ENCODE results near the gene TPSB2. TPM values are rescaled to one million over a fixed set of nuclear protein-coding genes. Genes with fewer than 3 reads are reported as not detected.

The TPSB2 gene
- total RNA-seq, 1 donor from 2014 or later, result not detected

DNA sequence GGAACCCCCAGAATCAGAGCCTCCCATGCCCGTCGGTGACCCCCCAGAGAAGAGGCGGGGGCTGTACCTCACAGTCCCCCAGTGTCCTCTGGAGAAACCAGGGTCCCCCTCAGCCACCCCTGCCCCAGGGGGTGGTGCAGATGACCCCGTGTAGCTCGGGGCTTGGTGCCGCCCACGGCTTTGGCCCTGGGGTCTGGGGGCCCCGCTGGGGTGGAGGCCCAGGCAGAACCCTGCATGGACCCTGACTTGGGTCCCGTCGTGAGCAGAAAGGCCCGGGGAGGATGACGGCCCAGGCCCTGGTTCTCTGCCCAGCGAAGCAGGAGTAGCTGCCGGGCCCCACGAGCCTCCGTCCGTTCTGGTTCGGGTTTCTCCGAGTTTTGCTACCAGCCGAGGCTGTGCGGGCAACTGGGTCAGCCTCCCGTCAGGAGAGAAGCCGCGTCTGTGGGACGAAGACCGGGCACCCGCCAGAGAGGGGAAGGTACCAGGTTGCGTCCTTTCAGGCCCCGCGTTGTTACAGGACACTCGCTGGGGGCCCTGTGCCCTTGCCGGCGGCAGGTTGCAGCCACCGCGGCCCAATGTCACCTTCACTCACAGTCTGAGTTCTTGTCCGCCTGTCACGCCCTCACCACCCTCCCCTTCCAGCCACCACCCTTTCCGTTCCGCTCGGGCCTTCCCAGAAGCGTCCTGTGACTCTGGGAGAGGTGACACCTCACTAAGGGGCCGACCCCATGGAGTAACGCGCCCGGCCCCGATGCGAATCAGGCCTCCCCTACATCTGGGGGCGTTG, 8.9 kb downstream of the TPSB2 start:
- H3K27me3 ChIP-seq (ENCODE audit: control insufficient read depth in 3 of 3, insufficient read depth in 3 of 3, low read length in 3 of 3), result peaks cover 6 to 14% (median 13%) of the 10 kb centered on the region in 3 donors
- no peaks in the 10 kb centered on the region for H3K9me3 ChIP-seq (ENCODE audit: control insufficient read depth in 3 of 3, low read length in 3 of 3)
- H3K4me3 ChIP-seq (ENCODE audit: low read length in 3 of 3), result no peak overlapping the region
- no peaks in the 10 kb centered on the region for H3K36me3 ChIP-seq (ENCODE audit: control insufficient read depth in 3 of 3, insufficient read depth in 3 of 3, low read length in 3 of 3)
- H3K9ac ChIP-seq (ENCODE audit: low read depth in 1 of 3, low read length in 3 of 3), result no peak overlapping the region
- H3K4me1 ChIP-seq (ENCODE audit: control insufficient read depth in 3 of 3, insufficient read depth in 3 of 3, low read length in 3 of 3), result no peaks in the 10 kb centered on the region
- H3K27ac ChIP-seq (ENCODE audit: low read depth, low read length), result no peak overlapping the region

DNA sequence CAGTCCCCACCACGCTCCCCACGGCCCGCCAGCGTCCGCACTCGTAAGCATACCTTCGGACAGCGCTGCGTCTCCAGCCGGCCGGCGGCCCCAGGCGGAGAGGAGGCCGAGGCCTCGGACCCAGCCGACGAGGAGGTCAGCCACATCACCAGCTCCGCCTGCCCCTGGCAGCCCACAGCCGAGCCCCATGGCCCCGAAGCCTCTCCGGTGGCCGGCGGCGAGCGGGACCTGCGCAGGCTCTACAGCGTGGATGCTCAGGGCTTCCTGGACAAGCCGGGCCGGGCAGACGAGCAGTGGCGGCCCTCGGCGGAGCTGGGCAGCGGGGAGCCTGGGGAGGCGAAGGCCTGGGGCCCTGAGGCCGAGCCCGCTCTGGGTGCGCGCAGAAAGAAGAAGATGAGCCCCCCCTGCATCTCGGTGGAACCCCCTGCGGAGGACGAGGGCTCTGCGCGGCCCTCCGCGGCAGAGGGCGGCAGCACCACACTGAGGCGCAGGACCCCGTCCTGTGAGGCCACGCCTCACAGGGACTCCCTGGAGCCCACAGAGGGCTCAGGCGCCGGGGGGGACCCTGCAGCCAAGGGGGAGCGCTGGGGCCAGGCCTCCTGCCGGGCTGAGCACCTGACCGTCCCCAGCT, 9.8 kb downstream of the TPSB2 start:
- Histone ChIP-seq H3K4me1 (ENCODE audit: control insufficient read depth in 3 of 3, insufficient read depth in 3 of 3, low read length in 3 of 3) (no peaks in the 10 kb centered on the region), H3K27ac (ENCODE audit: low read depth, low read length) (no peak overlapping the region), H3K9ac (ENCODE audit: low read depth in 1 of 3, low read length in 3 of 3) (no peak overlapping the region), H3K27me3 (ENCODE audit: control insufficient read depth in 3 of 3, insufficient read depth in 3 of 3, low read length in 3 of 3) (peaks cover 6 to 14% (median 13%) of the 10 kb centered on the region in 3 donors), H3K9me3 (ENCODE audit: control insufficient read depth in 3 of 3, low read length in 3 of 3) (no peaks in the 10 kb centered on the region), H3K36me3 (ENCODE audit: control insufficient read depth in 3 of 3, insufficient read depth in 3 of 3, low read length in 3 of 3) (no peaks in the 10 kb centered on the region), H3K4me3 (ENCODE audit: low read length in 3 of 3) (no peak overlapping the region)

DNA sequence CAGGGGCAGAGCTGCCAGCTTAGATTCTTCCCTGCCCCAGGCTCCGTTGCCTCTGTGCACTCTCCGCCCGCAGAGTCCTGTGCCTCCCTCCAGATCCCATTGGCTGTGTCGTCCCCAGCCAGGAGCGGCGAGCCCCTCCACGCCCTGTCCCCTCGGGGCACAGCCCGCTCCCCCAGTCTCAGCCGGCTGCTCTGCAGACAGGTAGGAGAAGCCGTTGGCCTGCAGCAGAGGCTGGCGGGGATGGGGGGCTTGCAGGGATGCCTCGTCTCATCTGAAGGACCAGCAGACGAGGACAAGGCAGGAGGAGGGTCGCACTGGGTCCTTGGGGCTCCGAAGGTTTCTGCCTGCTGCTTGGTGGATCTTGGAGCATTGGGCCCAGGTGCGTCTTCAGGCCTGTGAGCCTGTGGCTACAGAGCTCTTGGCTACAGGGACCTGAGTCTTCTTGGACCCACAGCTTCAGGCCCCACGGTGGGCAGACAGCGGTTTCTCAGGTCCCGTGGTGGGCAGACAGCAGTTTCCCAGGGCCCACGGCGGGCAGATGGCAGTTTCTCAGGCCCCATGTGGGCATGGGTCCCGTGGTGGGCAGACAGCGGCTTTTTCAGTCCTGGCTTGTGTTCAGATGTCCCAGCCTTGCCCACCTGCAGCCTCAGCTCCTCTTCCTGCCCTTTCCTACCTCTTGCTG, 10.9 kb downstream of the TPSB2 start:
- H3K4me3 ChIP-seq (ENCODE audit: low read length in 3 of 3), result no peak overlapping the region
- H3K36me3 ChIP-seq (ENCODE audit: control insufficient read depth in 3 of 3, insufficient read depth in 3 of 3, low read length in 3 of 3), result no peaks in the 10 kb centered on the region
- H3K9me3 ChIP-seq (ENCODE audit: control insufficient read depth in 3 of 3, low read length in 3 of 3), result no peaks in the 10 kb centered on the region
- H3K9ac ChIP-seq (ENCODE audit: low read depth in 1 of 3, low read length in 3 of 3), result no peak overlapping the region
- H3K27me3 ChIP-seq (ENCODE audit: control insufficient read depth in 3 of 3, insufficient read depth in 3 of 3, low read length in 3 of 3), result peaks cover 6 to 14% (median 13%) of the 10 kb centered on the region in 3 donors
- H3K27ac ChIP-seq (ENCODE audit: low read depth, low read length), result no peak overlapping the region
- H3K4me1 ChIP-seq (ENCODE audit: control insufficient read depth in 3 of 3, insufficient read depth in 3 of 3, low read length in 3 of 3), result no peaks in the 10 kb centered on the region

DNA sequence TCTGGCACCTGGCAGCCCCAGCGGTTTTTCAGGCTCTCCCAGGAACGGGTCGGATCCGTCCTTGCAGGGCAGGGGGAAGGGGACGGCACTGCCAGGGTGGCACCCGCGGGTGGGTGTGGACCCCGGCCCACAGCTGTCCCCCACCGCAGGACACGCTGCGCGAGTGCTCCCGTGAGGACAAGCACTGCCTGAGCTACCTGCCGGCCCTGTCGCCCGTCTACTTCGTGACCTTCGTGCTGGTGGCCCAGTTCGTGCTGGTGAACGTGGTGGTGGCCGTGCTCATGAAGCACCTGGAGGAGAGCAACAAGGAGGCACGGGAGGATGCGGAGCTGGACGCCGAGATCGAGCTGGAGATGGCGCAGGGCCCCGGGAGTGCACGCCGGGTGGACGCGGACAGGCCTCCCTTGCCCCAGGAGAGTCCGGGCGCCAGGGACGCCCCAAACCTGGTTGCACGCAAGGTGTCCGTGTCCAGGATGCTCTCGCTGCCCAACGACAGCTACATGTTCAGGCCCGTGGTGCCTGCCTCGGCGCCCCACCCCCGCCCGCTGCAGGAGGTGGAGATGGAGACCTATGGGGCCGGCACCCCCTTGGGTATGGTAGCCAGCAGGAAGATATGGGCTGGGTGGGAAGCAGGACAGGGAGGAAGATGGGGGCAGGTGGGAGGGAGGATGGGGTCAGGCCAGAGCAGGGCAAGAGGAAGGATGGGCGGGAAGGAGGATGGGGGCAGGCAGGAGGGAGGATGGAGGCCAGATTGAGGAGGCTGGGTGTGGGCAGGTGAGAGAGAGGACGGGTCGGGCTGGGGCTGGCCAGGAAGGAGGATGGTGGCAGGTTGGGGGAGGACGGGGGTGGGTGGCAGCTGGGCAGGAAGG, 11.7 kb downstream of the TPSB2 start:
- Histone ChIP-seq H3K36me3 (ENCODE audit: control insufficient read depth in 3 of 3, insufficient read depth in 3 of 3, low read length in 3 of 3) (no peaks in the 10 kb centered on the region), H3K9me3 (ENCODE audit: control insufficient read depth in 3 of 3, low read length in 3 of 3) (no peaks in the 10 kb centered on the region), H3K4me3 (ENCODE audit: low read length in 3 of 3) (no peak overlapping the region), H3K27me3 (ENCODE audit: control insufficient read depth in 3 of 3, insufficient read depth in 3 of 3, low read length in 3 of 3) (peaks cover 6 to 14% (median 13%) of the 10 kb centered on the region in 3 donors), H3K9ac (ENCODE audit: low read depth in 1 of 3, low read length in 3 of 3) (no peak overlapping the region), H3K4me1 (ENCODE audit: control insufficient read depth in 3 of 3, insufficient read depth in 3 of 3, low read length in 3 of 3) (no peaks in the 10 kb centered on the region), H3K27ac (ENCODE audit: low read depth, low read length) (no peak overlapping the region)

DNA sequence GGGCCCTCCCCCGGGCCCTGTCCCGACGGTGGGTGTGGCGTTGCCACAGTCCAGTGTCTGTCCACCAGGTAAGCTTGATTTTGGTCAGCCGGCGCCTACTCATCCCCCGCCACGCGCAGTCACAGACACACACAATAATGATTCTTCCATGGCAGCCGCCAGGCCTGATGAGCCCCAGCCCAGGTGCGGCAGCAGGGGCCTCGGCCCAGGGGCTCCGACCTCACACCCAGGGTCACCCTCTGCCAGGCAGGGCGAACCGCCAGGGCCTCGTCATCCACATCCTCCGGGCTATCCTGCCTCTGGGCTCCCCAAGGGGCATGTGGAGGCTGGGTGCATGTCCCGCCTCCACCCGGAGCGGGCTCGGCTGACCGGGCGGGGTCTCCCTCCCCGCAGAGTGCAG, 12.5 kb downstream of the TPSB2 start:
- peaks cover 3 to 13% (median 10%) of the 10 kb centered on the region in 3 donors for H3K27me3 ChIP-seq (ENCODE audit: control insufficient read depth in 3 of 3, insufficient read depth in 3 of 3, low read length in 3 of 3)
- H3K4me1 ChIP-seq (ENCODE audit: control insufficient read depth in 3 of 3, insufficient read depth in 3 of 3, low read length in 3 of 3), result no peaks in the 10 kb centered on the region
- H3K9me3 ChIP-seq (ENCODE audit: control insufficient read depth in 3 of 3, low read length in 3 of 3), result no peaks in the 10 kb centered on the region
- no peak overlapping the region for H3K27ac ChIP-seq (ENCODE audit: low read depth, low read length)
- H3K9ac ChIP-seq (ENCODE audit: low read depth in 1 of 3, low read length in 3 of 3), result no peak overlapping the region
- no peaks in the 10 kb centered on the region for H3K36me3 ChIP-seq (ENCODE audit: control insufficient read depth in 3 of 3, insufficient read depth in 3 of 3, low read length in 3 of 3)
- no peak overlapping the region for H3K4me3 ChIP-seq (ENCODE audit: low read length in 3 of 3)

DNA sequence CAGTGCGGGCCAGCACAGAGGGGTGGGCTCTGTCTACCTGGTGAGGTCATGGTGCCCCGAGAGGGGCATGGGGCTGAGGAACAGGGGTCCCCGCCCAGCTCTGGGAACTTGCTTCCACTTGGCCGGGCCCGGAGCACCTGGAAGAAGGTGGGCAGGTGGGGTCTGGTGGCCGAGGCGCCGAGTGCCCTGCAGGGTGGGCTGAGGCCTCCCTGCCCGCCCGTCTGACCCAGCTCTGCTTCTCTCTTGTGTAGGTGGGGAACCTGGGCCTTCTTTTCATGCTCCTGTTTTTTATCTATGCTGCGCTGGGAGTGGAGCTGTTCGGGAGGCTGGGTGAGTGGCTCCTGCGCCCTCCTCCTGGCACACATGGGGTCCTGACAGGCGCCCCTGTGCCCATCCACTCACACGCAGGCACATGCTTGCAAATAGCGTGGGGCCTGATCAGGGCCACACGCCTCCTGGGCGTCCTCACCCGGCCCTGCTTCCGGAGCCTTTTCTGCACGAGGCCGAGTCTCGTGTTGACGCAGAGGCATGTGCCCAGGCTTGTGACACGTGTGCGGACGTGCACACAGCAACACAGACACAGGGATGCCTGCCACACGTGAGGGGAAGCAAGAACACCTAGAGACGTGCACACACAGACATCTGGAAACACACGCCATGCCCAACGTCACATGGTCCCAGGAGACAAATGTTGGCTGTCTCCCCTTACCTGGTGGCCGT, 13.1 kb downstream of the TPSB2 start:
- Histone ChIP-seq H3K27me3 (ENCODE audit: control insufficient read depth in 3 of 3, insufficient read depth in 3 of 3, low read length in 3 of 3) (peaks cover 0 to 12% (median 8%) of the 10 kb centered on the region in 3 donors), H3K36me3 (ENCODE audit: control insufficient read depth in 3 of 3, insufficient read depth in 3 of 3, low read length in 3 of 3) (no peaks in the 10 kb centered on the region), H3K9me3 (ENCODE audit: control insufficient read depth in 3 of 3, low read length in 3 of 3) (no peaks in the 10 kb centered on the region), H3K4me3 (ENCODE audit: low read length in 3 of 3) (no peak overlapping the region), H3K4me1 (ENCODE audit: control insufficient read depth in 3 of 3, insufficient read depth in 3 of 3, low read length in 3 of 3) (no peaks in the 10 kb centered on the region), H3K27ac (ENCODE audit: low read depth, low read length) (no peak overlapping the region), H3K9ac (ENCODE audit: low read depth in 1 of 3, low read length in 3 of 3) (no peak overlapping the region)

DNA sequence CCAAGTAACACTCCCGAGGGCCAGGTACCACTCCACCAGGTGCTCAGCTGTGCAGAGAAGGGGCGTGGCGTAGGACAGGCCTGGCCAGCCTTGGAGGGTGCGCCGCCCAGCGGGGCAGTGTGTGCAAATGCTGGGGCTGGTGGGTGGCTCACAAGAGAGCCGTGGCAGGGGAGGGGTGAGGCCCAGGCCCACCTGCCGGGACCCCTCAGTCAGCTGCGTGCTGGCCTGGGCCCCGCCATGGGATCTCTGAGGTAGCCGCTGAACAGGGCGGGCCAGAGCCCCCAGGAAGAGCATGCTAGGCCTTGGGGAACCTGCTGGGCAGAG, 13.7 kb downstream of the TPSB2 start:
- no peak overlapping the region for H3K9ac ChIP-seq (ENCODE audit: low read depth in 1 of 3, low read length in 3 of 3)
- H3K9me3 ChIP-seq (ENCODE audit: control insufficient read depth in 3 of 3, low read length in 3 of 3), result no peaks in the 10 kb centered on the region
- no peaks in the 10 kb centered on the region for H3K4me1 ChIP-seq (ENCODE audit: control insufficient read depth in 3 of 3, insufficient read depth in 3 of 3, low read length in 3 of 3)
- no peak overlapping the region for H3K27ac ChIP-seq (ENCODE audit: low read depth, low read length)
- peaks cover 0 to 8% (median 7%) of the 10 kb centered on the region in 3 donors for H3K27me3 ChIP-seq (ENCODE audit: control insufficient read depth in 3 of 3, insufficient read depth in 3 of 3, low read length in 3 of 3)
- no peaks in the 10 kb centered on the region for H3K36me3 ChIP-seq (ENCODE audit: control insufficient read depth in 3 of 3, insufficient read depth in 3 of 3, low read length in 3 of 3)
- H3K4me3 ChIP-seq (ENCODE audit: low read length in 3 of 3), result no peak overlapping the region

DNA sequence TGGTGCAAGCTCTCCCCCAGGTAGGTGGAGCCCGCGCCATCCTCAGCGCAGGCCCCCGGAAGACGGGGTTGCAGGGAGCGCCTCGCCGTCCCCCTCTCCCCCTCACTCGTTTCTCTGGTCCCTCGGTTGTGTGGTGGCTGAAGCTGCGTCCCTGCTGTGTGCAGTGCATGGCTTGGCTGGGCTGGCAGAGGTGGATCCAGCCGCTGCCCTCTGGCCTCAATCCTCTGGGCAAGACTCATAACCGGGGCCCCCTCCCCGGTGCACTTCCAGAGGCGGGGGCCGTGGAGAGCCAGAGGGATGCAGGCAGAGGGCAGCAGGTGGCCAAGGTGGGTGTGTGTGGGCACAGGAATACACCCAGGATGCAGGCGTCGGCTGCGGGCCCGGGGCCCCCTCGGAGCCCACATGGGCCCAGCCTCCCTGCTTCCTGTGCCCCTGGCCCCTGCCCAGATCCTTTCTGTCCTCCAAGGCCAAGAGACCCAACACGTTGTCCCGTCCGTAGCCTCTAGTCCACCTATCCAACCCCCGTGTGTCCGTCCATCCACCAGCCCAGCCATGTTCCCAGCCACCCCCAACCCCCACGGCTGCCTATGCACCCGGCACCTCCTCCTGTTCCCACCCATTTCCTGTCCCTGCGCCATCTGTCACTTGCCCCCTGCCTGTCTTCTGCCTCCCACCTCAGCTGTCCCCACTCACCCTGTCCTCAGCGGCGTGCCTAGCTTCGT, 14.2 kb downstream of the TPSB2 start:
- peaks cover 0 to 8% (median 6%) of the 10 kb centered on the region in 3 donors for H3K27me3 ChIP-seq (ENCODE audit: control insufficient read depth in 3 of 3, insufficient read depth in 3 of 3, low read length in 3 of 3)
- no peaks in the 10 kb centered on the region for H3K4me1 ChIP-seq (ENCODE audit: control insufficient read depth in 3 of 3, insufficient read depth in 3 of 3, low read length in 3 of 3)
- H3K4me3 ChIP-seq (ENCODE audit: low read length in 3 of 3), result no peak overlapping the region
- H3K9ac ChIP-seq (ENCODE audit: low read depth in 1 of 3, low read length in 3 of 3), result no peak overlapping the region
- no peaks in the 10 kb centered on the region for H3K36me3 ChIP-seq (ENCODE audit: control insufficient read depth in 3 of 3, insufficient read depth in 3 of 3, low read length in 3 of 3)
- no peaks in the 10 kb centered on the region for H3K9me3 ChIP-seq (ENCODE audit: control insufficient read depth in 3 of 3, low read length in 3 of 3)
- no peak overlapping the region for H3K27ac ChIP-seq (ENCODE audit: low read depth, low read length)

DNA sequence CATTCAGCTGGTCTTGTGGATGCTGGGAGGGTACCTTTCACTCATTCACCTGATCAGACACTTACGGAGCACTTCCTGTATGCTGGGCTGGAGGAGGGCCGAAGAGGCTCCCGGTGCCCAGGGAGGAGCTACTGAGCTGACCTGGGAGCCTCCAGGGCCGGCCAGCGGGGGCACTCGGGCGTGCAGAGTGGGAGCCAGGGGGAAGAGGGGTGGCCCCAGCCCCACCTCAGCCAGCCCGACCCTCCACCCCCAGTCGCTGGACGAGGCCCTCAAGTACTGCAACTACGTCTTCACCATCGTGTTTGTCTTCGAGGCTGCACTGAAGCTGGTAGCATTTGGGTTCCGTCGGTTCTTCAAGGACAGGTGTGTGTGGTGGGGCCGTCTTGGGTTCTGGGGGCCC, 15.3 kb downstream of the TPSB2 start:
- H3K27me3 ChIP-seq (ENCODE audit: control insufficient read depth in 3 of 3, insufficient read depth in 3 of 3, low read length in 3 of 3), result peaks cover 0 to 9% (median 6%) of the 10 kb centered on the region in 3 donors
- H3K4me1 ChIP-seq (ENCODE audit: control insufficient read depth in 3 of 3, insufficient read depth in 3 of 3, low read length in 3 of 3), result no peaks in the 10 kb centered on the region
- no peak overlapping the region for H3K4me3 ChIP-seq (ENCODE audit: low read length in 3 of 3)
- H3K9ac ChIP-seq (ENCODE audit: low read depth in 1 of 3, low read length in 3 of 3), result no peak overlapping the region
- no peaks in the 10 kb centered on the region for H3K9me3 ChIP-seq (ENCODE audit: control insufficient read depth in 3 of 3, low read length in 3 of 3)
- H3K36me3 ChIP-seq (ENCODE audit: control insufficient read depth in 3 of 3, insufficient read depth in 3 of 3, low read length in 3 of 3), result no peaks in the 10 kb centered on the region
- H3K27ac ChIP-seq (ENCODE audit: low read depth, low read length), result no peak overlapping the region

All from skeletal muscle tissue (tissue), 4 donors.